Measurements from ENCODE around the gene CACFD1.

CACFD1 gene

GRCh38 chr9:133518706-133519449, 59.1 kb downstream of the CACFD1 start:
- no peak for DNase-seq (ENCODE audit: low spot score)

- no peak for DNase-seq (ENCODE audit: low spot score)
Observed at GRCh38 chr9:133519693-133520092, 59.9 kb downstream of the CACFD1 start.

- DNase-seq (ENCODE audit: low spot score), result no peak
Observed at GRCh38 chr9:133520121-133520835, 60.5 kb downstream of the CACFD1 start.
